HepG2 (cell line): Measurements from ENCODE around the gene PDZD7. TPM values are rescaled to one million over a fixed set of nuclear protein-coding genes. Genes with fewer than 3 reads are reported as not detected.

Source experiments
- GABPB1 ChIP-seq: IDR thresholded peaks from 2 replicates; pipeline ENCODE4 v1.6.1; 2016; ENCODE audit warnings: mild to moderate bottlenecking, missing genetic modification reagents, moderate library complexity, missing compliant biosample characterization
- HDAC1 ChIP-seq: sonication (generic); formaldehyde crosslinking; IDR thresholded peaks from 2 replicates; pipeline ENCODE4 v1.5.1; 2020; ENCODE audit warnings: mild to moderate bottlenecking, missing genetic modification reagents
- HNRNPK ChIP-seq: fragments of 200-400 bp; formaldehyde crosslinking; IDR thresholded peaks from 2 replicates; pipeline ENCODE4 v1.6.1; 2018; ENCODE audit warnings: low read length, low read depth, moderate library complexity, mild to moderate bottlenecking; ENCODE audit not compliant: poor library complexity, severe bottlenecking
- MAF1 ChIP-seq: sonication (generic); formaldehyde crosslinking; IDR thresholded peaks from 2 replicates; pipeline ENCODE4 v1.5.0; 2020; ENCODE audit warnings: missing genetic modification reagents, borderline replicate concordance
- MLLT10 ChIP-seq: sonication (generic); formaldehyde crosslinking; IDR thresholded peaks from 2 replicates; pipeline ENCODE4 v1.4.0; 2020; ENCODE audit warnings: missing genetic modification reagents
- MTF1 ChIP-seq: sonication (generic); formaldehyde crosslinking; IDR thresholded peaks from 2 replicates; pipeline ENCODE4 v1.5.0; 2020; ENCODE audit warnings: missing genetic modification reagents
- NCOA5 ChIP-seq: sonication (generic); formaldehyde crosslinking; IDR thresholded peaks from 2 replicates; pipeline ENCODE4 v1.4.0; 2020; ENCODE audit warnings: missing genetic modification reagents
- NFYC ChIP-seq: IDR thresholded peaks from 2 replicates; pipeline ENCODE4 v1.6.1; 2016; ENCODE audit warnings: missing genetic modification reagents, missing compliant biosample characterization
- PRPF4 ChIP-seq: fragments of 200-400 bp; formaldehyde crosslinking; IDR thresholded peaks from 2 replicates; pipeline ENCODE4 v1.6.1; 2016; ENCODE audit warnings: low read length, low read depth; ENCODE audit not compliant: poor library complexity, severe bottlenecking
- RBAK ChIP-seq: sonication (generic); formaldehyde crosslinking; IDR thresholded peaks from 2 replicates; pipeline ENCODE4 v1.5.1; 2020; ENCODE audit warnings: mild to moderate bottlenecking, missing genetic modification reagents
- SMYD3 ChIP-seq: sonication (generic); formaldehyde crosslinking; IDR thresholded peaks from 2 replicates; pipeline ENCODE4 v1.8.1; 2023; ENCODE audit warnings: mild to moderate bottlenecking, missing genetic modification reagents
- YEATS4 ChIP-seq: sonication (generic); formaldehyde crosslinking; IDR thresholded peaks from 2 replicates; pipeline ENCODE4 v1.4.0; 2020; ENCODE audit warnings: missing genetic modification reagents, borderline replicate concordance
- ZNF142 ChIP-seq: sonication (generic); formaldehyde crosslinking; IDR thresholded peaks from 2 replicates; pipeline ENCODE4 v1.4.0; 2020; ENCODE audit warnings: missing genetic modification reagents
- ZNF160 ChIP-seq: sonication (generic); formaldehyde crosslinking; IDR thresholded peaks from 2 replicates; pipeline ENCODE4 v1.8.0; 2022; ENCODE audit warnings: mild to moderate bottlenecking, inconsistent platforms, missing genetic modification reagents
- ZNF235 ChIP-seq: sonication (generic); formaldehyde crosslinking; IDR thresholded peaks from 2 replicates; pipeline ENCODE4 v1.8.1; 2023; ENCODE audit warnings: mild to moderate bottlenecking, missing genetic modification reagents, borderline replicate concordance
- ZNF446 ChIP-seq: sonication (generic); formaldehyde crosslinking; IDR thresholded peaks from 2 replicates; pipeline ENCODE4 v1.5.0; 2020; ENCODE audit warnings: mild to moderate bottlenecking, missing genetic modification reagents
- ZNF543 ChIP-seq: sonication (generic); formaldehyde crosslinking; IDR thresholded peaks from 2 replicates; pipeline ENCODE4 v1.4.0; 2020; ENCODE audit warnings: mild to moderate bottlenecking, missing genetic modification reagents
- ZNF557 ChIP-seq: sonication (generic); formaldehyde crosslinking; IDR thresholded peaks from 2 replicates; pipeline ENCODE4 v1.4.0; 2020; ENCODE audit warnings: missing genetic modification reagents
- ZNF607 ChIP-seq: sonication (generic); formaldehyde crosslinking; IDR thresholded peaks from 2 replicates; pipeline ENCODE4 v1.5.1; 2020; ENCODE audit warnings: missing genetic modification reagents, mild to moderate bottlenecking, borderline replicate concordance
- ZSCAN31 ChIP-seq: sonication (generic); formaldehyde crosslinking; IDR thresholded peaks from 2 replicates; pipeline ENCODE4 v1.5.0; 2020; ENCODE audit warnings: low read depth, mild to moderate bottlenecking, missing genetic modification reagents
- polyA plus RNA-seq, 8 experiments: library from polyadenylated mRNA; depleted of rRNA in 3 of 8; stranded (reverse) in 7 of 8; unstranded in 1 of 8; fragments of >200 nt; fragmentation: Illumina TruSeq in 4 of 8; extraction: Trizol in 4 of 8; gene quantifications; 2 replicates each; pipeline versions ENCODE4 v1.2.1 to v1.2.3, GENCODE V29; 2011 to 2016; ENCODE audit warnings: low read depth in 4 of 8, missing spikeins in 1 of 8, mixed read lengths in 1 of 8; ENCODE audit not compliant: insufficient read depth in 1 of 8
- total RNA-seq, 5 experiments: library from RNA; depleted of rRNA; stranded (reverse); fragments of >200 nt; fragmentation: Illumina TruSeq; extraction: Trizol; gene quantifications; 2 replicates each; pipeline ENCODE4 v1.2.3, GENCODE V29; 2016; ENCODE audit warnings: low read depth in 1 of 5
- TF ChIP-seq, protein P1 (sequence below): sonication (generic); formaldehyde crosslinking; conservative IDR thresholded peaks from 2 replicates; pipeline ENCODE4 v1.5.0; 2020; ENCODE audit warnings: missing genetic modification reagents
- TF ChIP-seq, protein P2 (sequence below): sonication (generic); formaldehyde crosslinking; IDR thresholded peaks from 2 replicates; pipeline ENCODE4 v1.8.0; 2022; ENCODE audit warnings: missing genetic modification reagents, mild to moderate bottlenecking, borderline replicate concordance

Gene PDZD7
- total and polyA plus RNA-seq, 2 of the 13 experiments (the other 11 are each of a cell fraction or from before 2014, with no cell fraction given) = 0.58 to 0.73 TPM

- TF ChIP-seq ZNF142 (CRISPR knock-in tag) (peak; percentile 80), RBAK (CRISPR knock-in tag) (no peak), YEATS4 (CRISPR knock-in tag) (peak; percentile 29; the same call in 1 of the 2 replicates), ZNF607 (no peak), ZNF235 (CRISPR knock-in tag) (peak; percentile 51; the same call in 1 of the 2 replicates), ZNF543 (CRISPR knock-in tag) (peak; percentile 49; the same call in 1 of the 2 replicates), ZNF160 (CRISPR knock-in tag) (no peak), SMYD3 (CRISPR knock-in tag) (peak; percentile 92), HNRNPK (peak; percentile 47), ZNF446 (CRISPR knock-in tag) (no peak), GABPB1 (peak; percentile 99), NCOA5 (CRISPR knock-in tag) (peak; percentile 62; the same call in 1 of the 2 replicates), ZNF557 (no peak; the same call in 1 of the 2 replicates), ZSCAN31 (CRISPR knock-in tag) (0 out of 2 replicates have a peak, but pooled peaks have one; percentile 46), PRPF4 (no peak), HDAC1 (peak; percentile 91), MAF1 (CRISPR knock-in tag) (0 out of 2 replicates have a peak, but pooled peaks have one; percentile 40), NFYC (CRISPR knock-in tag) (no peak), MLLT10 (no peak), MTF1 (no peak)
- TF ChIP-seq, protein P1, sequence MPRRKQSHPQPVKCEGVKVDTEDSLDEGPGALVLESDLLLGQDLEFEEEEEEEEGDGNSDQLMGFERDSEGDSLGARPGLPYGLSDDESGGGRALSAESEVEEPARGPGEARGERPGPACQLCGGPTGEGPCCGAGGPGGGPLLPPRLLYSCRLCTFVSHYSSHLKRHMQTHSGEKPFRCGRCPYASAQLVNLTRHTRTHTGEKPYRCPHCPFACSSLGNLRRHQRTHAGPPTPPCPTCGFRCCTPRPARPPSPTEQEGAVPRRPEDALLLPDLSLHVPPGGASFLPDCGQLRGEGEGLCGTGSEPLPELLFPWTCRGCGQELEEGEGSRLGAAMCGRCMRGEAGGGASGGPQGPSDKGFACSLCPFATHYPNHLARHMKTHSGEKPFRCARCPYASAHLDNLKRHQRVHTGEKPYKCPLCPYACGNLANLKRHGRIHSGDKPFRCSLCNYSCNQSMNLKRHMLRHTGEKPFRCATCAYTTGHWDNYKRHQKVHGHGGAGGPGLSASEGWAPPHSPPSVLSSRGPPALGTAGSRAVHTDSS (CRISPR knock-in tag) = no peak; the same call in 1 of the 2 replicates
- TF ChIP-seq, protein P2, sequence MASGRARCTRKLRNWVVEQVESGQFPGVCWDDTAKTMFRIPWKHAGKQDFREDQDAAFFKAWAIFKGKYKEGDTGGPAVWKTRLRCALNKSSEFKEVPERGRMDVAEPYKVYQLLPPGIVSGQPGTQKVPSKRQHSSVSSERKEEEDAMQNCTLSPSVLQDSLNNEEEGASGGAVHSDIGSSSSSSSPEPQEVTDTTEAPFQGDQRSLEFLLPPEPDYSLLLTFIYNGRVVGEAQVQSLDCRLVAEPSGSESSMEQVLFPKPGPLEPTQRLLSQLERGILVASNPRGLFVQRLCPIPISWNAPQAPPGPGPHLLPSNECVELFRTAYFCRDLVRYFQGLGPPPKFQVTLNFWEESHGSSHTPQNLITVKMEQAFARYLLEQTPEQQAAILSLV = no peak
Measured at GRCh38 chr10:100986952-100987684, 43.8 kb downstream of the PDZD7 start, which contains the start of the genes MRPL43 and TWNK (continued).
